ENCODE measurements around the gene UTS2B. TPM values are rescaled to one million over a fixed set of nuclear protein-coding genes. Genes with fewer than 3 reads are reported as not detected.

UTS2B gene
- total RNA-seq, 1 donor from 2014 or later = 16.8 TPM

DNA sequence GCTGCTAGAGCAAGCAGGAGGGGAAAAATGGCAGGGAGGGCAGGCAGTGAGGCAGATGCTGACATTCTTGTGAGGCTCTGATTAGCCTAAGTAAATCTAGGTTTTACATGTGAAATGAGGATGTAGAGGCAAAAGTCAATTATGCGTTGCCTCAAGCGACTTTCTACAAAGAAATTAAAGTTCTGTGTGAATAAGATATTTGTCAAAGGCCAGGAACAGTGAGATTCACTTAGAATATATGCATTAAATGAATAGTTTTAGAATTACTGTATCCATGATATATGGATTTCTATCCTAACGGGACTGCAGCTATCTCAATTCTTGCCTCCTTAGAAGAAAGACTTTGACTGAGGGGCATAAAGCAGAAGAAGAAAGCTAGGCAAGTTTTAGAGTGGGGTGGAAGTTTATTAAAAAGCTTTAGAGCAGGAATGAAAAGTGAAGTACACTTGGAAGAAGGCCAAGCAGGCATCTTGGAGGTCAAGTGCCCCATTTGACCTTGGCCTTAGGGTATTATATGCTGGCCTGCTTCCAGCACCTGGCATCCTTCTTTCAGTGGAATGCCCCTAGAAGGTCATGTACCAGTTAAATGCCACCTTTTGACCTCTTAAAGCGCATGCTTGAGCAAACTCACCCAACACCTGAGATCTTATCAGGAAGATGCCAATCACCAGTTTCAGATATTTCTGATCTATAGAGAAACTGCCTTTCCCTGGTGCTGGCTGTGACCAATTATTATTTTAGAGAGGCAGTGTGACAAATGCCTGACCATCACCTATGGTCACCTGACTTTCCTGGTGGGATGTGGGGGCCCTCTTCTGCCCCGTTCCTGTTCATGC, 93.1 kb downstream of the UTS2B start:
- Histone ChIP-seq H3K27me3 (no peaks in the 10 kb centered on the region), H3K27ac (no peak overlapping the region), H3K36me3 (no peaks in the 10 kb centered on the region), H3K4me3 (no peak overlapping the region), H3K9me3 (no peaks in the 10 kb centered on the region), H3K4me1 (no peaks in the 10 kb centered on the region)
- intact Hi-C loops (cut with DNase I) = no loop called here
- TF ChIP-seq, protein P1, sequence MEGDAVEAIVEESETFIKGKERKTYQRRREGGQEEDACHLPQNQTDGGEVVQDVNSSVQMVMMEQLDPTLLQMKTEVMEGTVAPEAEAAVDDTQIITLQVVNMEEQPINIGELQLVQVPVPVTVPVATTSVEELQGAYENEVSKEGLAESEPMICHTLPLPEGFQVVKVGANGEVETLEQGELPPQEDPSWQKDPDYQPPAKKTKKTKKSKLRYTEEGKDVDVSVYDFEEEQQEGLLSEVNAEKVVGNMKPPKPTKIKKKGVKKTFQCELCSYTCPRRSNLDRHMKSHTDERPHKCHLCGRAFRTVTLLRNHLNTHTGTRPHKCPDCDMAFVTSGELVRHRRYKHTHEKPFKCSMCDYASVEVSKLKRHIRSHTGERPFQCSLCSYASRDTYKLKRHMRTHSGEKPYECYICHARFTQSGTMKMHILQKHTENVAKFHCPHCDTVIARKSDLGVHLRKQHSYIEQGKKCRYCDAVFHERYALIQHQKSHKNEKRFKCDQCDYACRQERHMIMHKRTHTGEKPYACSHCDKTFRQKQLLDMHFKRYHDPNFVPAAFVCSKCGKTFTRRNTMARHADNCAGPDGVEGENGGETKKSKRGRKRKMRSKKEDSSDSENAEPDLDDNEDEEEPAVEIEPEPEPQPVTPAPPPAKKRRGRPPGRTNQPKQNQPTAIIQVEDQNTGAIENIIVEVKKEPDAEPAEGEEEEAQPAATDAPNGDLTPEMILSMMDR (IDR thresholded peaks at IDR 0.05) = no peak
- no peak for DNase-seq (ENCODE audit: low spot score in 2 of 2)

DNA sequence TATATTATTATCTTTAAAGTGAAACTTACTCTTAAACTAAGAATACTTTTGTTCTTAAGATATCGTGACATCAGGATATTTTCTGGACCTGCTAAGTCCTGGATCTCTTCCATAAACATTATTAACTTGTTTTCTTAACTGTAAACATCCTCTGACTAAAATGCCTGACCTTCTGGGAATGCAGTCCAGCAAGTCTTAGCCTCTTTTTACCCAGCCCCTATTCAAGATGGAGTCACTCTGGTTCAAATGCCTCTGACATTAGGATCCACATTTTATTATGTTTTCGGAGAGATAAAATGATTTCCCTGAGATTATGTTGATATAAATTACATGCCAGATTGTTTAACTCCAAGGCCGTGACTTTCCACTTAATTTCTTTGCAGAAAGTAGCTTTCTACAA, 93.7 kb downstream of the UTS2B start:
- Histone ChIP-seq H3K27me3 (no peaks in the 10 kb centered on the region), H3K27ac (no peak overlapping the region), H3K4me1 (no peaks in the 10 kb centered on the region), H3K4me3 (no peak overlapping the region), H3K36me3 (no peaks in the 10 kb centered on the region), H3K9me3 (no peaks in the 10 kb centered on the region)
- TF ChIP-seq, protein P1 (IDR thresholded peaks at IDR 0.05) = no peak
- DNase-seq (ENCODE audit: low spot score in 2 of 2) = no peak
- intact Hi-C loops (cut with DNase I) = no loop called here

DNA sequence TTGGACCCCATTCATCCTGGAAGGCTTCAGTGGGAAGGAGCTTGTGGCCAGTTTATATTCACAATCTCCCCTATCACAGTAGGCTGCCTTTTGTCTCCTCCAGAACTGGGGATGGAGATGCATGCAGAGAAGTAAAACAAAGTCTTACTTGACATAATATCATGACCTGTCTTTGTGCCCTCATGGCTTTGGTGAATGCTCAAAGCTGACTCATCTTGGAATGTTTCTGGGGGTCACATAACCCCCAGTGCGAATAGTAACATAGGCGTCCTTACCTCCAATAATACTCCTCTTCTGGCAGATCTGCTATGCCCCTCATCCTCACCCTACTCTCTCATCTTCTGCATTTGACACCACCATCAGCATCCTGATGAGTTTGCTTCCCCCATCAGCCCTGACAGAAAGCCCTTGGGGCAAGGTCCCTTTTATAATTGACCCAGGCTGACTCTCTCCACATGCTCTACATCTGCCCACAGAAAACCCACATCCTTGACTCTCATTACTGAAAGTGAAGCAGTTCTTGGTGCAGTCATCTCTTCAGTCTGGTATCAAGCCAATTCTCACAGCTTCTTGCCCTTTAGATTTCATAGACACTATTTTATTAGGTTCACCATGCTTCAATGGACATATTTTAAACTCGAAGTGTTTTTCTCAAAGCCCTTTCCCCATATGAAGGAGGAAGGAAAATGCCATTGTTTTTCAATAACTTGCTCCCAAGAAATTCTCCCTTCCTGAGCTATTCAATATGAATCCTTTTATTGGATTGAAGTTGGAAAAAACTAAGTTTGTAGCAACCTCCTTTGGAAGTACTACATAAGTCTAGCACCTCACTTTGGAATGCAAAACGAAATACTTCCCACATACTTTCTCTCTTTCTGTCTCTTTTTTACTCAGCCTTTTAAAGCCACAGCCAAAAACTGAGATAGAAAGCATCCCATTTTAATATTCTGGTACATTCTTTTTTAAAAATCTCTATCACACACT, 94.7 kb downstream of the UTS2B start:
- Histone ChIP-seq H3K4me3 (no peak overlapping the region), H3K27me3 (no peaks in the 10 kb centered on the region), H3K9me3 (no peaks in the 10 kb centered on the region), H3K27ac (no peak overlapping the region), H3K36me3 (no peaks in the 10 kb centered on the region), H3K4me1 (no peaks in the 10 kb centered on the region)
- intact Hi-C loops (cut with DNase I) = no loop called here
- TF ChIP-seq, protein P1 (IDR thresholded peaks at IDR 0.05) = no peak
- no peak for DNase-seq (ENCODE audit: low spot score in 2 of 2)

DNA sequence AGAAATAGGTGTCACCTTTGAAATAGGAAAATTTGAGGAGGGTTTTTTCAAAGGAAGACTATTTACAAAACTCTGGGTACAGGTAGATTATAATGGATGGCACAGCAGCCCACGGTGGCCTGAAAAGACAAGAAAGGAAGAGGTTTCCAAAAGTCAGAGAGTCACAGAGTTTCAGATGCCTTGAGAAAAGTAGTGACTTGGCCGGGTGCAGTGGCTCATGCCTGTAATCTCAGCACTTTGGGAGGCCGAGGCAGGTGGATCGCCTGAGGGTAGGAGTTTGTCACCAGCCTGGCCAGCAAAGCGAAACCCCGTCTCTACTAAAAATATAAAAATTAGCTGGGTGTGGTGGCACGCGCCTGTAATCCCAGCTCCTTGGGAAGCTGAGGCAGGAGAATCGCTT, 96.1 kb downstream of the UTS2B start:
- intact Hi-C loops (cut with DNase I) = no loop called here
- no peak overlapping the region for H3K27ac ChIP-seq
- DNase-seq (ENCODE audit: low spot score in 2 of 2) = no peak
- H3K9me3 ChIP-seq = no peaks in the 10 kb centered on the region
- TF ChIP-seq, protein P1 (IDR thresholded peaks at IDR 0.05) = no peak
- no peak overlapping the region for H3K4me3 ChIP-seq
- H3K36me3 ChIP-seq = no peaks in the 10 kb centered on the region
- no peaks in the 10 kb centered on the region for H3K27me3 ChIP-seq
- H3K4me1 ChIP-seq = no peaks in the 10 kb centered on the region

DNA sequence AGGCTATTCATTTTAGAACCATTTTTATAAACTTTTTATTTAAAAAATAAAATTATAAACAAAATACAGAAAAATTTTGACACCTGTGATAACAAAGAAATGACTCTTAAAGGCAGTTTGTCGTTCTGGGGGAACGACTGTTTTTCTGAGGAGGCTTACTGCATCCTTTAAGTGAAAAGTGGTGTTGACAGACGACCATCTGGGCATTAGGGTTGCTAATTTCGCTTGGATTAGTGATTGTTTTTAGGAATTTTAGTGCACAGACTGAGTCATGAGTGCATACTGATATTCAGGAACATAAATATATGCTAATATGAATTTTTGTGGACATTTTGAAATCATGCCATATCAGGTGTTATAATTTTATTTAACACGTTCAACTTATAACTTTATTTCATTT, 102.8 kb downstream of the UTS2B start:
- H3K9me3 ChIP-seq = no peaks in the 10 kb centered on the region
- H3K4me1 ChIP-seq = no peaks in the 10 kb centered on the region
- H3K27ac ChIP-seq = no peak overlapping the region
- intact Hi-C loops (cut with DNase I) = no loop called here
- H3K27me3 ChIP-seq = no peaks in the 10 kb centered on the region
- no peak for DNase-seq (ENCODE audit: low spot score in 2 of 2)
- H3K36me3 ChIP-seq = no peaks in the 10 kb centered on the region
- TF ChIP-seq, protein P1 (IDR thresholded peaks at IDR 0.05) = no peak
- no peak overlapping the region for H3K4me3 ChIP-seq

Data from ascending aorta (tissue), 2 donors.